ENCODE results near the gene HTRA1.

DNA sequence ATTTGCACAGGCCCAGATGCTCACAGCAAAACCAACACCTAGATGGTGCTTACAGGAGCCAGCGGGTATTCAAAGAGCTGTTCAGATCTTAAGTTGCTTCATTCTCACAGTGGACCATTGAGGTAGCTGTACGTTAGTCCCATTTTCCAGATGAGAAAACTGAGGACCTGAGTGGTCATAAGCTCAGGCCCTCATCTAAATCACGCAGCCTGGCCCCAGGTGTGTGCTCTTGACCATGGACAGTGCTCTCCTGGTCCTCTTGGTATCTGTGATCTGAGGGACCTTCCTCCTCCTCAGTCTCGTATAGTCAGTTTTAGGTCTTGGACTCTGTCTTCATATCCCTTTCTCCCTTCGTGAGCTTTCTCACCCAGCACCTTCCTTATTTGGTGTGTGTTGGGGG is 43.7 kb downstream of the HTRA1 start:
- TF ChIP-seq POLR2A (IDR thresholded peaks at IDR 0.05) = no peak
- no peak for TF ChIP-seq CTCF (IDR thresholded peaks at IDR 0.05)
- TF ChIP-seq EP300 (IDR thresholded peaks at IDR 0.05) = no peak

Data from stomach (tissue), 4 donors.